ENCODE measurements around the gene ADRA1B.
"Not testable (repeated sequence)": the region's sequence is repeated elsewhere in the genome, so short reads cannot be mapped to it uniquely, and the experiment has no call there.

The ADRA1B gene

GRCh38 chr5:159976921-159977320, 60.6 kb downstream of the ADRA1B start:
- FAIRE-seq (no peak), DNase-seq (ENCODE audit: insufficient read length) (no peak)
- TF ChIP-seq POLR2A (IDR thresholded peaks at IDR 0.05; ENCODE audit: low read depth, low read length) (no peak), POLR2AphosphoS5 (IDR thresholded peaks at IDR 0.05; ENCODE audit: low read depth, low read length) (no peak), TAF1 (IDR thresholded peaks at IDR 0.05; ENCODE audit: borderline replicate concordance, low read depth, low read length) (no peak)

DNA sequence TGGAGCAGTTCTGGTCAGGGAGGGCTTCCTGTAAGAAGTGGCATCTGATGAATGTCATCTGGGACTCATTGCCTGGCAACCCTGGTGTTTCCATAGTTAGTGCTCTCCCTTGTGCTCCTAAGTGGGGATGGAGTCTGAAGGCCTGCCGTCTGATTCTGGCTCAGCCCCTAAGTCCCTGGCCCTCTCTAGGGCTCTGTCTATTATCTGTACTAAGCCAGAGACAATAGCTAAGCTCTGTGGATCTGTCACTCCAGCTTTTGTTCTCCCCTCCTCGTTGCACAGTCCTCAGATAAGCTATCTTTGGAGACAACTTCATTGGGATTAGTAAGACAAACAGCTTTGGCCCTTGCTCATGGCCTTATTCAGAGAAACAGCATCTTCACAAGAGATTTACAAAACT, 62.1 kb downstream of the ADRA1B start:
- no peak for TF ChIP-seq POLR2A (IDR thresholded peaks at IDR 0.05; ENCODE audit: low read depth, low read length)
- TF ChIP-seq POLR2AphosphoS5 (IDR thresholded peaks at IDR 0.05; ENCODE audit: low read depth, low read length) = no peak
- no peak for TF ChIP-seq TAF1 (IDR thresholded peaks at IDR 0.05; ENCODE audit: borderline replicate concordance, low read depth, low read length)
- DNase-seq (ENCODE audit: insufficient read length) (no peak), FAIRE-seq (no peak)

DNA sequence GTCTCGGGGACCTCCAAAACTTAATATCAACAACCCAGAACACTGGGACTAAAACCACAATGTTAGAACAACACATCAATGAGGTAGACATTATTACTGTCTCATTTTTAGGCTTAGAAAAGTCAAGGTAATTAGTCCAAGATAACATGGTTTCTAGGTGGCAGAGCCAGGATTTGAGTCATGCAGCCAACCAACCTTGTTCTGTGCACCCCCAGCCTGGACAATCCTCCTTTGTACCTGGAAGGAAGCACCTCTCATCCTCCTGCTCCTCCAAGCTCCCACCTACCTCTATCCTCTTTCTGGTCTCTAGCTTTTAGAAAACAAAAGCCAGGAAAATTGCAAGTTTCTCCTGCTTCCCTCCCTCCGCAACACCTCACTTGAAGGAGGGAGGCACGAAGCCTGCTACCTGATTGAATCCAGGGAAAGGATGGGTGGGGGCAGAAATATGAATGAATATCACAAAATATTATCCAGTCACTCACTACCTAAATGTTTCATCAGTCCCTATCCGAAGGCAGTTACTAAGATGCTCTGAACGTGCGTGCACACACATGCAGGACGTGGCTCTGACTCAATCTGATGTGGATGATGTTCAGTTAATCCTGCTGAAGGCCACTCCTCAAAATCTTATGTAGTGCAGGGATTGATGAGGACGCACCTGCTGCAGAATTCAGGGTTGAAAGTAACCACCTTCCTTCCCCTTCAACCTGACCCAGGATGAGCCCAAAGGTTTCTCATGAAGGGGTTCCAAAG, 66.3 kb downstream of the ADRA1B start:
- DNase-seq (ENCODE audit: insufficient read length) (no peak), FAIRE-seq (no peak)
- no peak for TF ChIP-seq TAF1 (IDR thresholded peaks at IDR 0.05; ENCODE audit: borderline replicate concordance, low read depth, low read length)
- TF ChIP-seq POLR2AphosphoS5 (IDR thresholded peaks at IDR 0.05; ENCODE audit: low read depth, low read length) = no peak
- no peak for TF ChIP-seq POLR2A (IDR thresholded peaks at IDR 0.05; ENCODE audit: low read depth, low read length)

DNA sequence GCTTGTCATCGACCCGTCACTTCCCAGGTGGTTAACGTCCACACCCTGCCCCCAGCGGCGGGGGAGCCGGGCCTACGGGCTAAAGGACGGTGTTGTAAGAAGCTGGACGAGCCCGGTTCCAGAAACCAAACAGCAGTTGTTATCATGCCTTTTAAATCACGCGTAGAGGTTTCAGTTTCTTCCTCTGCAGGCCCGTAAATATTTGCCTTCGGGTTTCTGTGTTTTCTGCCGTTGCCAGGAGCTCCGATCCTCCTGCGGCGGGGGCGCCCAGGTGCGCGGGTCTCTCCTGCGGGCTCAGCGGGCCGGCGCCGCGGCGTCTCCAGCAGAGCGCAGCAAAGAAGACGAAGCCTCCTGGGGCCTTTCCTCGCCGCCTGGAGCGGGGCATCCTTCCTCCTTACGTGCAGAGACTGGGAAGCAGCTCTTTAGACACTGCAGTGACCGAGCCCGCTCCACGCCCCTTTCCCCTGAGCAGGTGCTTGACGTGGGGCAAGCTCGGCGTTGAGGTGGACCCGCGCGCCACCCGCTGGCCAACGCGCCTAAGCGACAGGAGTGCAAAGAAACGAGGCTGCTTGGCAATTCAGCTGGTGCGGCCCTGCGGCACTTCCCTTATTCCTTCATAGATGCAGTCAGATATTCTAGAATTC, 70.9 kb downstream of the ADRA1B start:
- FAIRE-seq = peak; percentile 89
- peak; percentile 73 for DNase-seq (ENCODE audit: insufficient read length)
- TF ChIP-seq POLR2A (IDR thresholded peaks at IDR 0.05; ENCODE audit: low read depth, low read length) = no peak

DNA sequence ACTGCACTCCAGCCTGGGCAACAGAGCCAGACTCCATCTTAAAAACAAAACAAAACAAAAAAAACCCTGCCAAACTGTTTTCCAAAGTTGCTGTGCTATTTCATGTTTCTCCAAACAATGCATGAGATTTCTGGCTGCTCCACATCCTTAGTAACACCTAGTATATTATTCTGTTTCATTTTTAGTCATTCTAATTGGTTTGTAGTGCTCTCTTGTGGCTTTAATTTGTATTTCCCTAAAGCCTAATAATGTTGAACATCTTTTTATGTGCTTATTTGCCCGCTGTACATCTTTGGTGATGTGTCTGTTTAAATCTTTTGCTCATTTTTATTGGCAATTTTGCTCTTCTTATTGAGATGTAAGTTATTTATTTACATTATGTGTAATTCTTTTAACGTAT, 74.2 kb downstream of the ADRA1B start:
- TF ChIP-seq TAF1 (IDR thresholded peaks at IDR 0.05; ENCODE audit: borderline replicate concordance, low read depth, low read length) = no peak
- TF ChIP-seq POLR2AphosphoS5 (IDR thresholded peaks at IDR 0.05; ENCODE audit: low read depth, low read length) = no peak
- no peak for TF ChIP-seq POLR2A (IDR thresholded peaks at IDR 0.05; ENCODE audit: low read depth, low read length)
- DNase-seq (ENCODE audit: insufficient read length) (no peak), FAIRE-seq (no peak)

DNA sequence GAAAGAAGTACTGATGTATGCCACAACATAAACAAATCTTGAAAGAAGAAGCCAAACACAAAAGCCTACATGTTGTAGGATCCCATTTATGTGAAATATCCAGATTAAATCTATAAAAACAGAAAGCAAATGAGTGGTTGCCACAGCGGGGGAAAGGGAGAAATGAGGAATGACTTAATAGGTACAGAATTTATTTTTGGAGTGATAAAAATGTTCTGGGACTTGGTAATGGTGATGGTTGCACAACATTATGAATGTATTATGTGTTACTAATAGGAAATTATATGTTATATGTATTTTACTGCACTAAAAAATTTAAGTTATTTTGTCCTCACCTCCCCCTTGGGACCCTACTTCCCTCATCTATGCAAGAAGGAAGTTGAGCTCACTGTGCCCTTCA, 76.3 kb downstream of the ADRA1B start:
- DNase-seq (ENCODE audit: insufficient read length) (no peak), FAIRE-seq (no peak)
- TF ChIP-seq POLR2AphosphoS5 (IDR thresholded peaks at IDR 0.05; ENCODE audit: low read depth, low read length) (no peak), POLR2A (IDR thresholded peaks at IDR 0.05; ENCODE audit: low read depth, low read length) (no peak), TAF1 (IDR thresholded peaks at IDR 0.05; ENCODE audit: borderline replicate concordance, low read depth, low read length) (no peak)

- FAIRE-seq (no peak), DNase-seq (ENCODE audit: insufficient read length) (no peak)
- no peak for TF ChIP-seq POLR2A (IDR thresholded peaks at IDR 0.05; ENCODE audit: low read depth, low read length)
- no peak for TF ChIP-seq TAF1 (IDR thresholded peaks at IDR 0.05; ENCODE audit: borderline replicate concordance, low read depth, low read length)
- no peak for TF ChIP-seq POLR2AphosphoS5 (IDR thresholded peaks at IDR 0.05; ENCODE audit: low read depth, low read length)
Observed at GRCh38 chr5:159993194-159993593, 76.9 kb downstream of the ADRA1B start.

DNA sequence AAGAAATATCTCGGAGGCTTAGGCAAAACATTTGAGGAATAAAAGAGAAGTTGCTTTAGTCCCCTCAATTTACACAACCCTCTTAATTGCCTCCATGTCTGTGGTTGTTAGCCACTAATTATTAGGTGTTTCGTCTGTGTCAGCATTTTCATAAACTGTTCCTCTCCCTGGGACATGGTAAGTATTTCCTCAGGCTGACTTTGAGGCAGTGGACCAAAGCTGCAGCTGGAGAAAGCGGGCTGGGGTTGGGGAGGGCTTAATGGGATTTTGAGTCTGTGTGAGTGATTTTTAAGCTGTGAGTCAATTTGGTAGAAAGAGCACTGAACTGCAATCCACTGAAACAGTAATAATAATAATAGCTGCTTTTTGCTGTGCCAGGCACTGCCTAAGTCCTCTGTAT, 79.6 kb downstream of the ADRA1B start:
- TF ChIP-seq TAF1 (IDR thresholded peaks at IDR 0.05; ENCODE audit: borderline replicate concordance, low read depth, low read length) (no peak), POLR2AphosphoS5 (IDR thresholded peaks at IDR 0.05; ENCODE audit: low read depth, low read length) (no peak), POLR2A (IDR thresholded peaks at IDR 0.05; ENCODE audit: low read depth, low read length) (no peak)
- no peak for FAIRE-seq
- no peak for DNase-seq (ENCODE audit: insufficient read length)

GRCh38 chr5:160001457-160001856, 85.2 kb downstream of the ADRA1B start:
- FAIRE-seq = no peak
- no peak for TF ChIP-seq TAF1 (IDR thresholded peaks at IDR 0.05; ENCODE audit: borderline replicate concordance, low read depth, low read length)
- no peak for TF ChIP-seq POLR2A (IDR thresholded peaks at IDR 0.05; ENCODE audit: low read depth, low read length)
- TF ChIP-seq POLR2AphosphoS5 (IDR thresholded peaks at IDR 0.05; ENCODE audit: low read depth, low read length) = no peak

GRCh38 chr5:160007514-160007913, 91.2 kb downstream of the ADRA1B start:
- FAIRE-seq = no peak
- no peak for TF ChIP-seq POLR2AphosphoS5 (IDR thresholded peaks at IDR 0.05; ENCODE audit: low read depth, low read length)
- no peak for TF ChIP-seq TAF1 (IDR thresholded peaks at IDR 0.05; ENCODE audit: borderline replicate concordance, low read depth, low read length)
- TF ChIP-seq POLR2A (IDR thresholded peaks at IDR 0.05; ENCODE audit: low read depth, low read length) = no peak

More at GRCh38 chr5:160001457-160001856, 85.2 kb downstream of the ADRA1B start:
- DNase-seq (ENCODE audit: insufficient read length) = no peak

DNA sequence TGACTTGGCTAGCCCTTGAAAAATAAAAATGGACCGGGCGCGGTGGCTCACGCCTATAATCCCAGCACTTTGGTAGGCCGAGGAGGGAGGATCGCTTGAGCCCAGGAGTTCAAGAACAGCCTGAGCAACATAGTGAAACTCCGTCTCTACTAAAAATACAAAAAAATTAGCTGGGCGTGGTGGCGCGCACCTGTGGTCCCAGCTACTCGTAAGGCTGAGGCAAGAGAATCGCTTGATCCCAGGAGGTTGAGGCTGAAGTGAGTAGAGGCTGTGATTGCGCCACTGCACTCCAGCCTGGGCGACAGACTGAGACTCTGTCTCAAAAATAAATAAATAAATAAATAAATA, 92.2 kb downstream of the ADRA1B start:
- not testable (repeated sequence) for DNase-seq (ENCODE audit: insufficient read length); FAIRE-seq

More at GRCh38 chr5:160007514-160007913, 91.2 kb downstream of the ADRA1B start:
- DNase-seq (ENCODE audit: insufficient read length) = no peak

GRCh38 chr5:160008877-160009590, 92.8 kb downstream of the ADRA1B start, which contains the start of gene TTC1:
Gene TTC1, plus strand, starts transcription at chr5:160009139. Its CDS starts 1,390 bp downstream, at chr5:160010529.
- peak; percentile 74 for DNase-seq (ENCODE audit: insufficient read length)
- TF ChIP-seq TAF1 (IDR thresholded peaks at IDR 0.05; ENCODE audit: borderline replicate concordance, low read depth, low read length) (peak; percentile 82; the same call in 1 of the 2 replicates), POLR2A (IDR thresholded peaks at IDR 0.05; ENCODE audit: low read depth, low read length) (peak; percentile 97), POLR2AphosphoS5 (IDR thresholded peaks at IDR 0.05; ENCODE audit: low read depth, low read length) (peak; percentile 97)
- peak; percentile 100 for FAIRE-seq

Measured in GM12892 (cell line).